Thoracic aorta (tissue), 2 donors: ENCODE data around the gene CCDC102A. TPM values are rescaled to one million over a fixed set of nuclear protein-coding genes. Genes with fewer than 3 reads are reported as not detected.

Experiments used
- ATAC-seq: fragments of 150-250 bp; one replicate; pipeline ENCODE4 v1.8.0; 2017; ENCODE audit warnings: low read depth; ENCODE audit not compliant: insufficient number of reproducible peaks, low FRiP score
- DNase-seq: peaks from one replicate; pipeline ENCODE4 v3.0.0-alpha.2; 2020; ENCODE audit warnings: low spot score
- H3K27ac ChIP-seq, 2 donors: fragments of 200-600 bp; sonication (generic); 1 replicate in 1 of 2; 2 replicates in 1 of 2; pipeline ENCODE4 v1.5.1; 2016; ENCODE audit warnings: mild to moderate bottlenecking in 2 of 2, moderate library complexity in 2 of 2
- H3K27me3 ChIP-seq: fragments of 200-600 bp; sonication (generic); replicated peaks from 2 replicates; pipeline ENCODE4 v1.6.0; 2016; ENCODE audit warnings: mild to moderate bottlenecking; ENCODE audit not compliant: insufficient read depth
- H3K36me3 ChIP-seq: fragments of 200-600 bp; sonication (generic); one replicate; pipeline ENCODE4 v1.5.1; 2016
- H3K4me1 ChIP-seq, 2 donors: fragments of 200-600 bp; sonication (generic); 1 replicate in 1 of 2; 2 replicates in 1 of 2; pipeline versions ENCODE4 v1.5.1 to v1.6.0; 2016; ENCODE audit warnings: low read depth in 2 of 2, mild to moderate bottlenecking in 1 of 2; ENCODE audit not compliant: control insufficient read depth in 1 of 2
- H3K4me3 ChIP-seq: fragments of 200-600 bp; sonication (generic); 2 replicates; pipeline ENCODE4 v1.5.1; 2016; ENCODE audit warnings: mild to moderate bottlenecking
- H3K9me3 ChIP-seq: fragments of 200-600 bp; sonication (generic); 2 replicates; pipeline ENCODE4 v1.5.1; 2016
- total RNA-seq, 2 donors: library from RNA; depleted of rRNA; stranded (reverse); fragments of >200 nt; gene quantifications; one replicate each; pipeline versions ENCODE4 v1.1.0 to v1.2.3, GENCODE V29; 2016
- TF ChIP-seq, protein P1 (sequence below): fragments of 200-600 bp; sonication (generic); IDR thresholded peaks from one replicate; pipeline ENCODE4 v1.5.1; 2019; ENCODE audit warnings: antibody characterized with exemption

The CCDC102A gene
- total RNA-seq, 2 donors from 2014 or later = 26.4 to 43.2 TPM

DNA sequence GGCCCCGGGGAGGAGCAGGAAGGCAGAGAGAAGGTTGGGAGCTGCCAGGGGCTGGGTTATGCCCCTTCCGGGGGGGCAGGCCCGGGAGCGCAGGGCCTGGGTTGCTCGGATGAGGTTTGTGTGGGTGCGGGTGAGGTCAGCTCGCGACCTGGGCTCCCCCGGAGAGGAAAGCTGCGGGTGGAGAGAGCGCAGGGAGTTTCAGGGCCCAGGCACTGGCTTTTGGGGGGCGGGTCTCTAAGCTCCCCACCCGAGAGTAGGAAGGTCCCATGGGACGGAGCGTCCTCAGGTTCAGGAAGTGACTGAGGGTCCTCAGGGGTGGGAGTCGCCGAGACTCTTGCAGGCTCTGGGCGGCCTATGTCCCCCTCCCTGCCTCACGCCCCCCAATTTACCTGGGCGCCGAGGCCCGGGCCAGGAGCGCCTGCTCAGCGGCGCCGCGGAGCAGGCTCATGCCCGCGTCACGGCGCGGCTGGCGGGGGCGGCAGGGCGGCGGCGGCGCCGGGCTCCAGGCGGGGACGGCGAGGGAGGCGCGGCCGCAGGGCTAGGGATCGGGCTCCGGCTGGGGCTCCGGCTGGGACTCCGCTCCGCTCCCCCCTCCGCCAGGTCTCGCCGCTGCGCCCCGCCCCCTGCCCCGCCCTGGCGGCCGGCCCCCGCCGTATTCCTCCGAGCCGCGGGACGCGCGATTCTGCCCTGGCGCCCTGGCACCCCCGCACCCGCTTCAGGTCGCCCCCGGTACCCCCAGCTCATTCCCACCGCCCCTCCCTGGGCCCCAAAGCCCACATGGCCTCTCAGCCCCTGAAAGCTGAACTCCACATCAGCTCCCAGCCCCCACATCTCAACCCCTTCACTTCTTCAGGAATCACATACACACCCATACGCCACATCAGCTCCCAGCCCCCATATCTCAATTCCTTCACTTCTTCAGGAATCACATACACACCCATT is 50.2 kb downstream of the CCDC102A start, which contains the start of gene DOK4:
Gene DOK4 (minus strand): TSS at position 578 of the 942 bp plus-strand sequence. CDS start 6,986 bp downstream, outside the sequence.
- TF ChIP-seq, protein P1, sequence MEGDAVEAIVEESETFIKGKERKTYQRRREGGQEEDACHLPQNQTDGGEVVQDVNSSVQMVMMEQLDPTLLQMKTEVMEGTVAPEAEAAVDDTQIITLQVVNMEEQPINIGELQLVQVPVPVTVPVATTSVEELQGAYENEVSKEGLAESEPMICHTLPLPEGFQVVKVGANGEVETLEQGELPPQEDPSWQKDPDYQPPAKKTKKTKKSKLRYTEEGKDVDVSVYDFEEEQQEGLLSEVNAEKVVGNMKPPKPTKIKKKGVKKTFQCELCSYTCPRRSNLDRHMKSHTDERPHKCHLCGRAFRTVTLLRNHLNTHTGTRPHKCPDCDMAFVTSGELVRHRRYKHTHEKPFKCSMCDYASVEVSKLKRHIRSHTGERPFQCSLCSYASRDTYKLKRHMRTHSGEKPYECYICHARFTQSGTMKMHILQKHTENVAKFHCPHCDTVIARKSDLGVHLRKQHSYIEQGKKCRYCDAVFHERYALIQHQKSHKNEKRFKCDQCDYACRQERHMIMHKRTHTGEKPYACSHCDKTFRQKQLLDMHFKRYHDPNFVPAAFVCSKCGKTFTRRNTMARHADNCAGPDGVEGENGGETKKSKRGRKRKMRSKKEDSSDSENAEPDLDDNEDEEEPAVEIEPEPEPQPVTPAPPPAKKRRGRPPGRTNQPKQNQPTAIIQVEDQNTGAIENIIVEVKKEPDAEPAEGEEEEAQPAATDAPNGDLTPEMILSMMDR = no peak
- H3K4me1 ChIP-seq = peaks cover 8 to 36% of the 10 kb centered on the region in 2 donors
- peak within 1 kb of the TSS; percentile 90 for H3K4me3 ChIP-seq
- H3K9me3 ChIP-seq = no peaks in the 10 kb centered on the region
- peak within 1 kb of the TSS; percentile 86 to 92 for H3K27ac ChIP-seq
- H3K36me3 ChIP-seq = no peaks in the 10 kb centered on the region
- ATAC-seq (peak; percentile 57), DNase-seq (no peak)
- H3K27me3 ChIP-seq = no peaks in the 10 kb centered on the region

DNA sequence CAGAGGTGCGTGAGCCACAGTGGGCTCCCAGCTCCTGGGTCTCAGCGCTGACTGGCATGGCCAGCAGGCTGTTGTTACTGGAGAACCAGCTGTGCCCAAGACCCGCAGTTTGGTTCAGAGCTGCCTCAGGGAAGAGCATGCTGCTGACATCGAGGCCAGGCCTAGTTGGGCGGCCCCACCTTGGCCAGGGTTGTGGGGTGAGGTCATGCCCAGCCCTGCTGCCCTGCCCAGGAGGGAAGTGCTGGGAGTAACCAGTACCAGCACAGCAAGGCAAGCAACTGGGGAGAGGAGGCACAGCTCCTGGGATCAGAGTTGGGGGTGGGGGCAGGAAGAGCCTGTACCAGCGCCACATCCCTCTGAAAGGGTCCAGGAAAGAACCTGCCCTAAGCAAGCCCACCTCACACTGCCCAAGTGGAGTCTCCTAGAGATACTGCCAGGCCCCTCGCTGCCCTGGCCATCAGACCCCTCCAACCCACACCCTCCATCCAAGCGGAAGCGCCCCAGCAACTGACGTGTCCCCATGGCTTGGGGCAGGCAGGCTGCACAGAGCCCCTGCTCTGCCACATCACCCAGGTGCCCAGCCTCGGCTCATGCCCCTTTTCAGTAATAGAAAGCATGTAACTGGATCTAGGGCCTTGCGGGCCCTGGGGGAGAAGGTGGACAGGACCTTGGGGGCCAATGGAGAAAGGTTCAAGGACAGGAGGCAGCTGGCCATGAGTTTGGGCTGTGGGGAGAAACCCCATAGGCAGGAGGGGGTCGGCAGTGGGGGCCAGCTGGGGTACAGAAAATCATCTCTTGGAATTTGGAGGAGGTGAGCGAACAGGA is 51.1 kb downstream of the CCDC102A start:
- Histone ChIP-seq H3K27me3 (no peaks in the 10 kb centered on the region), H3K36me3 (no peaks in the 10 kb centered on the region), H3K27ac (peak overlapping the region; percentile 81 to 92), H3K9me3 (no peaks in the 10 kb centered on the region), H3K4me1 (peaks cover 8 to 44% of the 10 kb centered on the region in 2 donors), H3K4me3 (peak overlapping the region; percentile 90)
- ATAC-seq (no peak), DNase-seq (no peak)
- TF ChIP-seq, protein P1 = no peak

DNA sequence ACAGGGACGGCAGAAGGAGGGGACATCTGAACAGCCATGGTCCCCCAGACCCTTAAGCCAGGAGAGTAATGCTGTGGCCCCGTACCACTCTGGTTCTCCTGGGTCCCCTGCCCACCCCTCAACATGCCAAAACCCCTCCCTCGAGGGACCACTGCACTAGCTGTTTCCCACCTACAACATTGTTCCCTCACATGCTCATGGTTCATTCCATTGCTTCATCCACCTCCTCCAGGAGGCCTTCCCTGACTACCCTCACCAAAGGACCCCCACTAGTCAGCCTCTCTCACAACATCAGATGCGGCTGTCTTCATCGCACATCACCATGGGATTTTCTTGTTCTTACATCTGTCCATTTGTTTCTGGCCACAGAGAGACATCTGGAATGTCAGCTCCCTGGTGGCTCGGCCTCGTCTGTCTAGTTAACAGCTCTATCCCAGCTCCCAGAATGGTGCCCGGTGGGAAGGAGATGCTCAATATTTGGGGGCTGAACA is 51.8 kb downstream of the CCDC102A start:
- Histone ChIP-seq H3K4me1 (peaks cover 8 to 52% of the 10 kb centered on the region in 2 donors), H3K27me3 (no peaks in the 10 kb centered on the region), H3K9me3 (no peaks in the 10 kb centered on the region), H3K36me3 (no peaks in the 10 kb centered on the region), H3K27ac (peak overlapping the region; percentile 81 to 92), H3K4me3 (peak overlapping the region; percentile 90)
- DNase-seq (no peak), ATAC-seq (no peak)
- TF ChIP-seq, protein P1 = no peak

DNA sequence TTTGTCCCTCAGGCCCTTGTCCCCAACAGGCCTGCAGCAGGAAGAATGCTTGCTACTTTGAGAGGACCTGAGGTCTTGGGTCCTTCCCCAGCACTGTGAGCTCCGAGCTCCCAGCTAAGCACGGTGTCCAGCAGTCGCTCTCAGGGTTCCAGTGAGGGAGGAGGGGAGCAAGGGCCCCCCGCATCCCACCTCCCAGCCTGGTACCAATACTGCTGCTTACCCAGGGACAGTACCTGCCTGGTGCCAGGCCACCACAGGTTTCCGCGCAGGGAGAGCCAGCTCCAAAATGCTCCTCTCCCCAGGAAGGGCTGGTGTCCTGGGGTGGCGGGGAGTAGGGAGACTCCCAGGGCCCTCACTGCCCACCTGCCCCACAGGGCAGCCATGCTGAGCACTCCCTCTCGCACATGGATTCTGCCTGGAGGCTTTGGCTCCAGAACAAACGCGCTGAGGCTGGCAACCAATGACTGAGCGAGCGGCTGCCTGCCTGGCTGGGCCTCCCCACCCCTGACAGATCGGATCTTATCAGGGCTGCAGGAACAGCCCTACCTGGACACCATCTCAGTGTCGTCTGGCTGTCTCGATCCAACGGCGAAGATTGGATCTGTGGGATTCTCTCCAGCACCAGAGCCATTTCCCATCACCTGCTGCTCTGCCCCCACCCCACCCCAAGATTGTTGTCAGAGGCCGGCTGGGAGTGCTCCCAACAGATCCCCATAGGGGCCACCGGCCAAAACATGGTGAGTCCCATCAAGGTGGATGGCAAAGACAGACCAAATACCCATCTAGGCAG is 52.5 kb downstream of the CCDC102A start:
- H3K9me3 ChIP-seq = no peaks in the 10 kb centered on the region
- ATAC-seq (no peak), DNase-seq (no peak)
- peaks cover 12 to 58% of the 10 kb centered on the region in 2 donors for H3K4me1 ChIP-seq
- H3K36me3 ChIP-seq = no peaks in the 10 kb centered on the region
- no peaks in the 10 kb centered on the region for H3K27me3 ChIP-seq
- TF ChIP-seq, protein P1 = no peak
- H3K27ac ChIP-seq = peak overlapping the region; percentile 16 to 92
- H3K4me3 ChIP-seq = no peak overlapping the region
